ENCODE data around the gene DYNLL1.
"Not testable (repeated sequence)": the region's sequence is repeated elsewhere in the genome, so short reads cannot be mapped to it uniquely, and the experiment has no call there.

The DYNLL1 gene

DNA sequence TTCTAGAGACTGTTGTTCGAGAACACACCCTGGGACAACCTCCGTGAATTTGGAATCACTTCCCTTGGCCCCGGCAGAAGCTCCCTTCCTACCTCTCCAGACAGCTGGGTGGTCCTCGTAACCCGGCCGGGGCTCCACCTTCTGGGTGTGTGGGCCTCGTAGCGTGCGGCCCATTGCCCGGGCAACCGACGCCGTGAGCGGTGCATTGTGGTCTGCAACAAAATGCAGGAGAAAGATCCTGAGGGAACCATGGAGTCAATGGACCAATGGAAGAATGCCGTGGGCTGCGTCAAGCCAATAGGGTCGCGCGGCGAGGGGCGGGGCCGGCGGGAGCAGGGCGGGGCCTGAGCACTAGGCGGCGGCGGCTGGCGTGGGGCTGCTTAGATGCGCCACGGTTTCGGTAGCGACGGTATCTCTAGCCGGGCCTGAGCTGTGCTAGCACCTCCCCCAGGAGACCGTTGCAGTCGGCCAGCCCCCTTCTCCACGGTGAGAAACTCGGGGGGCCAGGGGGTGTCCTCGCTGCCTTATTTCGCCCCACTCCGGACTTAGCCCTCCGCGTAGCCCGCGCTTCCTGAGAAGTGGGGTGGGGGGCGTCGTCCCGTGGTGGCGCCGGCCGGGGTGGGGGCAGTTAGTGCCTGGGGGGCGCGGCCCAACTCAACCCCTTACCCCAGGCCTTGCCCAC lies at the start of gene DYNLL1:
Gene DYNLL1 (plus strand): TSS at position 383 of the 682 bp plus-strand sequence. CDS start 309 bp downstream, outside the sequence.
- DNase-seq (ENCODE audit: low spot score): peak; percentile 96

DNA sequence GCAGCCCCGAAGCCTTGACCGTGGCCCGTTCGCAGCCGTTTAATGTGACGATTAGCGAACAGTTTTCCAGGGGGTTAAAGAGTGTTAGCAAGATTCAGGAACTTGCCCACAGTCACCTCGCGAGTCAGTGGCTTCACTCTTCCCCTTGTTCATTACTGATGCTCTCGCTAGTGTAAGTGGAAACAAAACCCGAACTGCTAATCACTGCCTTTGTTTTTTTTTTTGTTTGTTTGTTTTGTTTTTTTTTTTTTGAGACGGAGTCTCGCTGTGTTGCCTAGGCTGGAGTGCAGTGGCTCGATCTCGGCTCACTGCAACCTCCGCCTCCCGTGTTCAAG lies 49.1 kb upstream of the DYNLL1 start:
- not testable (repeated sequence) for DNase-seq (ENCODE audit: low spot score)

GRCh38 chr12:120447992-120448391 lies 47.9 kb upstream of the DYNLL1 start:
- DNase-seq (ENCODE audit: low spot score): no peak

- not testable (repeated sequence) for DNase-seq (ENCODE audit: low spot score)
Measured at GRCh38 chr12:120452524-120452923, 43.4 kb upstream of the DYNLL1 start.

- no peak for DNase-seq (ENCODE audit: low spot score)
Measured at GRCh38 chr12:120453060-120453750, 42.7 kb upstream of the DYNLL1 start.

DNA sequence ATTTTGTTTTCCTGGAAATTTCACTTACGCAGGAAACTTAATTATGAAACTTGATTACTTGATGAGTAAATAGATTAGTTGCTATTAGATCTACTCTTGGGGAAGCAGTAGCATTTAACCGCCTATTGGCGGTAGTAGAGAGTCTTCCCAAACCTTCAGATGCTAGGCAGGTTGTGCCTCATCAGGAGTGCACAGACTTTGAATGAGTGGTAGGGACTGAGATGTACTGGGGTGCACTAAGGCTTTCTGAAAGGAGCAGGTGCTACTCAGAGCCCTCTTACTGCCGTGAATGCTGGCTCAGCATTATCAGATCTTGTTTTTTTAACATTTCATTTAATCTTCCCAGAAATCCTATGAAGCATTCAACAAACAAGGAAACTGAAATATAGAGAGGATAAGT lies 41.9 kb upstream of the DYNLL1 start:
- peak; percentile 70 for DNase-seq (ENCODE audit: low spot score)

DNA sequence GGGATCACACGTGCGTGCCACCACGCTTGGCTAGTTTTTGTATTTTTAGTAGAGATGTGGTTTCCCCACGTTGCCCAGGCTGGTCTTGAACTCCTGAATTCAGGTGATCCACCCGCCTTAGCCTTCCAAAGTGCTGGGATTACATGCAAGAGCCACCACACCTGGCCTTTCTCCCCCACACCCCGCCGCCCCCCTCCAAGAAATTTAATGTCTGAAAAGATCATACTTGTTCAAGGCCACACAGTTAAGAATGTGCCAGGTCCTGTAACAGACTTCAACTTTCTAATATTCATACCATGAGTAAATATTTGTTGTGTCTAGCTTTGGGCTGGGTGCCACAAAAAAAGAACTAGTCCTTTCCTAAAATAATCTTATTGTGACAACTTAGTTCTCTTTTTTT lies 40.6 kb upstream of the DYNLL1 start:
- no peak for DNase-seq (ENCODE audit: low spot score)

DNA sequence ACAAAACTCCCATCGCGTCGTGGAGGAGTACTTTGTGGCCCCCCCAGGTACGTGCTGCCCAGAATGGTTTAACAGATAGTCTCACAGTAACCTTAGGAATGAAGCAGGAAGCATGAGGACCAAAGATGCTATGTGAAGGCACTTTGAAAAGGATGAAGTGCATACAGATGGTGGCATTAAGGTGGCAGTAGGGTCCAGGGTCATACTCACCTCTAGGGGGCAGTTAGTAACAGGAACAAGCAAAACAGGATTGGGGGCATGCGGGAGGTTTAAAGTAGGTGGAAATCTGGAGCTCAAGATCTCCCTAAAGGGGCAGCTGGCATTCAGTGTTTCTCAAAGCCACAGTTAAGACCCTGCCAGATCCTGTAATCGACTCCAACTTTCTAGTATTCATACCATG lies 38.8 kb upstream of the DYNLL1 start:
- peak; percentile 61 for DNase-seq (ENCODE audit: low spot score)

- no peak for DNase-seq (ENCODE audit: low spot score)
Measured at GRCh38 chr12:120460157-120460556, 35.8 kb upstream of the DYNLL1 start.

- DNase-seq (ENCODE audit: low spot score): no peak
Measured at GRCh38 chr12:120462099-120462640, 33.7 kb upstream of the DYNLL1 start.

GRCh38 chr12:120463712-120464111 lies 32.2 kb upstream of the DYNLL1 start:
- DNase-seq (ENCODE audit: low spot score): no peak

- no peak for DNase-seq (ENCODE audit: low spot score)
Measured at GRCh38 chr12:120465756-120466155, 30.2 kb upstream of the DYNLL1 start.

DNA sequence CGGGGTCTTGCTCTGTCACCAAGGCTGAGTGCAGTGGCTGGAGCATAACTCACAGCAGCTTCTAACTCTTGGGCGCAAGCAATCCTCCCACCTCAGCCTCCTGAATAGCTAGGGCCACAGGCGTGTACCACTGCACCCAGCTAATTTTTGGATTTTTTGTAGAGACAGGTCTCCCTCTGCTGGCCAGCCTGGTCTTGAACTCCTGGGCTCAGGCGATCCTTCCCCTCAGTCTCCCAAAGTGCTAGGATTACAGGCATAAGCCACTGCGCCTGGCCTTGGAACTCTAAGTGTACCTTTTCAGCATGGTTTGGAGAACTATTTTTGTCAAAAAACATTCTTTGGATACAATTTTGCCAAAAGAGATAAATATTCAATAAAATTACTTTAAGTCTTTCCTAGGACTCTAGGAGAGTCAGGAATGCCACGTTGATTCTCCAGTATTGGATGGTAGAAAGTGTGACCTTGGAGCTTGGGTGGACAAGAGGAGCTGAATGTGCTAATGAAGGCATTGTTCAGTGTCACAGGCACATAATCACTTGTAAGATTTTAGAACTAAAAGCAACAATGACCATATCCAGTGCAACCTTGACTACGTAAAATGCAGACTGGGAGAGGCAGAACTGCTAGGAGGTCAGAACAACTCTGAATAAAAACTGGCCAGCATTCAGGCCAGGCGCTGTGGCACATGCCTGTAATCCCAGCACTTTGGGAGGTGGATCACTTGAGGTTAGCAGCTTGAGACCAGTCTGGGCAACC lies 29.2 kb upstream of the DYNLL1 start:
- peak; percentile 78 for DNase-seq (ENCODE audit: low spot score)

DNA sequence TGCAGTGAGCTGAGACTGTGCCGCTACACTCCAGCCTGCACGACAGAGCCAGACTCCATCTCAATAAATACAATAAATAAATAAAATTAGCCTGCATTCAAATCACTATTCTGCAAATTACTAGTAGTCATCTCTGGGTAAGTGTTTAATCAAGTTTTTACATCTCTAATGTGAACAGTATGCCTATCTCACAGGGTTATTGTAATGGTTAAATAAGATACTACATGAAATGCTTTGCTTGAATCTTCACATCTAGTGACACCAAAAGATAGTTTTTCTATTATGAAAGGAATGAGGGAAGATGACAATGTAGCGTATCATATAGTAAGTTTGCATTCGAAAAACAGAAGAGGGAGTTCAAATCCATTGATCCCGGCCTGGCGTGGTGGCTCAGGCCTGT lies 28.5 kb upstream of the DYNLL1 start:
- no peak for DNase-seq (ENCODE audit: low spot score)

GRCh38 chr12:120468325-120468820 lies 27.5 kb upstream of the DYNLL1 start:
- peak; percentile 61 for DNase-seq (ENCODE audit: low spot score)

- DNase-seq (ENCODE audit: low spot score): peak; percentile 56
Measured at GRCh38 chr12:120468821-120469449, 27.0 kb upstream of the DYNLL1 start.

DNA sequence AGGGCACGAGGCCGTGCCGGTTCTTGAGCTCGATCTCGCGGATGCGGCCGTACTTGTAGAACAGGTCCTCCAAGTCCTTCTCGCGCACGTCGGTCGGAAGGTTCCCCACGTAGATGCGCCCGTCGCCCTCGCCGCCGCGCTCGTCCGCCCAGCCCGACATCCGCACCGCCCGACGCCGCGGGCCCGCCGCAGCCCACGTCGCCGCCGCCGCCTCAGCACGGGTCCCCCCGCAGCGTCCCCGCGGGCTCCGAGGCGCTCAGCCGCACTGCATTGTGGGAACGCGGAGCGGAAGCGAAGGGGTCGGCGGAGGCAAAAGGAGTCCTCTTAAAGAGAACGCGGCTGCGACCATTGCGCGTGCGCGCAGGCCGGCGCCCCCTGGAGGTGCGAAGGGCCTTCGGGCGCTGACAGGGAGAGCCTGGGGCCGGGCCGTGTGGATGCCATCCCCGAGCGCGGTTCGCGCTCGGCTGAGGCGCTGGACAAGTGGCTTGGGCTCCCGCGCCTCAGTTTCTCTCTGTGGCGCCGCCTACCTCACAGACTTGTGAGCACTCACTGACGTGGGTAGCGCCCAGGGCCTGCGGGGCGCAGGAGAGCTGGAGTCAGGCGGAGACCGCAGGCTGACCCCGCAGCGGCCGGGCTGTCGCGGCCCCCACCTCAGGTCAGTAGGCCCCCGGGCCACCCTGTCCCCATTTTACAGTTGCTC lies 26.3 kb upstream of the DYNLL1 start, which contains the start of gene SRSF9:
Gene SRSF9 (minus strand): TSS at position 299 of the 700 bp plus-strand sequence. CDS start 139 bp downstream, at position 160.
- peak; percentile 97 for DNase-seq (ENCODE audit: low spot score)

GRCh38 chr12:120470150-120470784 lies 25.6 kb upstream of the DYNLL1 start:
- peak; percentile 34 for DNase-seq (ENCODE audit: low spot score)

- DNase-seq (ENCODE audit: low spot score): no peak
Measured at GRCh38 chr12:120472521-120472920, 23.4 kb upstream of the DYNLL1 start.

DNA sequence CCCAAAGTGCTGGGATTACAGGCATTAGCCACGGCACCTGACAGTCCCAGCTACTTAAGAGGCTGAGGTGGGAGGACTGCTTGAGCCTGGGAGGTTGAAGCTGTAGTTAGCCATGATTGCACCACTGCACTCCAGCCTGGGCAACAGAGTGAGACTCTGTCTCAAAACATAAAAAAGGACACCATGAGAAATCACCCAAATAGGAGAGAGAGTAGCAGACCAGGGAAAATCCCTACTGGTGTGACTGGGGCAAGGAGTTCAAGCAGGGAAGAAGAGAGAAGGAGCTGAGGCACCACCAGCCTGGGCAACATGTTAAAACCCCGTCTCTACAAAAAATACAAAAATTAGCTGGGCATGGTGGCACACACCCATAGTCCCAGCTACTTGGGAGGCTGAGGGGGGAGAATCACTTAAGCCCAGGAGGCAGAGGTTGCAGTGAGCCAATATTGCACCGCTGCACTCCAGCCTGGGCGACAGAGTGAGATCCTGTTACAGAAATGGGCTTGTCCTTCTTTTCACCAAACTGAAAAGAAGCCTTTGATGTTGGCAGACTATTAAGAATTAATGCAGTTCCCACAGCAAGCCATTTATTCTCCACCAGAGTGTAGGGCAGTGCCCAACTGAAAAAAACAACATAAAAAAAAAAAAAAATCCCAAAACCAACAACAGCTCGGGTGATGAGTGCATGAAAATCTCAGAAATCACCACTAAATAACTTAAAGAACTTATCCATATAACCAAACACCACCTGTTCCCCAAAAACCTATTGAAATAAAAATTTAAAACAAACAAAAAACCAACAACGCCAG lies 21.9 kb upstream of the DYNLL1 start:
- no peak for DNase-seq (ENCODE audit: low spot score)
